Stimulated activated CD8-positive, alpha-beta memory T cell treated with anti-CD3 and anti-CD28 coated beads, Interleukin-15, amount 100 ng/mL, for 24 hours (primary cell): ENCODE data around the gene CYLD.

Source experiments
- DNase-seq: peaks from one replicate; pipeline ENCODE4 v3.0.0-alpha.2; 2020; ENCODE audit warnings: low read depth

Gene CYLD

GRCh38 chr16:50711862-50712559 lies 29.9 kb upstream of the CYLD start:
- no peak for DNase-seq

GRCh38 chr16:50712560-50712898 lies 29.4 kb upstream of the CYLD start:
- DNase-seq = no peak

DNA sequence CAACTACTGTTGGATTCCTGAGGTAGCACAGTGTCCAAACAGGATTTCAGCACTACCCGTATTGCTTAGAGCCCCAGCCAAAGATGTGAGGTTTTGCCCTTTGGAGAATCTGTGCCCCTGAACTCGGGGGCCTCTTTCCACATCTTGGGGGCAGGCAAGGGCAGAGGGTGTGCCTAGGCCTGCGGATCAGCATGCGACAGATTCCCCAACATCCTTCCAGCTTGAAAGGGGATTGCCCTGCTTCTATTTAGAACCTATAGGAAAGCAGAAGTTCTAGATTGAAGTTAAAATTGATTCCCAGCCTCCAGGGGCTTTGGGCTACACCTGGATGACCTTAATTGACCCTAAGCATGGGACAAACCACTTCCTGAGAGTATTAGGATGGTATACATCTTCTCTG lies 28.9 kb upstream of the CYLD start:
- no peak for DNase-seq

GRCh38 chr16:50717091-50717490 lies 24.8 kb upstream of the CYLD start:
- no peak for DNase-seq

DNA sequence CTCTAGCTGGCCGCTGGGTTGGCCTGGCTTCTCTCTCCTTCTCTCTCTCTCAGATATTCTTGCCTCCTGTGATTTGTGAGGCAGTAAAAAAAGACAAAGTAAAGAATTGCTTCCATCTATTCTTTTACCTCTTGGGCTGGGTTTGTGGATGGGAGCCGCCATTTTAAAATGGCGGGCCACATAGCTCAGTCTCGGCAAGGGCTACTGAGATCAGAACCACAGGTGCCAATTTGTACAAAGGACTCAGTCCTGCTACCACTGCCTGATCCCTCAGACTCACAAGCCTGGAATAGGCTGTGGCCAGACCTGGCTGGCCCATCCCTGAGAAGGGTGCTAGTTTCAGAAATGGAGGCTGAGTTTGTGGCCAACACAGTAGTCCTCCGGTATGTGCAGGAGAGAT lies 24.4 kb upstream of the CYLD start:
- no peak for DNase-seq

DNA sequence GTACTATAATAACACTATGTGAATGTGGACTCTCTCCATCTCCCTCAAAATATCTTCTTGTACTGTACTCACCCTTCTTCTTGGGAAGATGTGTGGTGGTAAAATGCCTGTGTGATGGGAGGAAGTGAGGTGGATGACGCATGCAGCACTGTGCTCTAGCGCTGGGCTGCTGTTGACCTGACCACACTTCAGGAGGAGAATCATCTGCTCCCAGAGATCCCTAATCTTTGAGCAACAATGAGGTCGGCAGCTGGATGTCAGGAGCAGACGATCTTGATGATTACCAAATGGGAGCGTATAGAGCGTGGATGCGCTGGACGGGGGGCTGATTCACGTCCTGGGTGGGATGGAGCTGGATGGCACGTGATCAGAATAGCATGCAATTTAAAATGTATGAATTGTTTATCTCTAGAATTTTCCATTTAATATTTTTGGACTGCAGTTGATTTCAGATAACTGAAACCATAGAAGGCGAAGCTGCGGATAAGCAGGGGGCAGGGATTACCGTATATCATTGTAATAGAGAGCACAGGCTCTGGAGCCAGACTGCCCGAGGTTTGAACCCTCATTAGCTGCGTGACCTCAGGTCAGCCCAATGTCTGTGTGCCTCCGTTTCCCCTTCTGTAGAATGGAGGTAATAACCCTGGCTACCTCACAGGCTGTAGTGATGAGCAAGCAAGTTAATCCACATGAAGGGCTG lies 23.7 kb upstream of the CYLD start:
- DNase-seq = no peak

DNA sequence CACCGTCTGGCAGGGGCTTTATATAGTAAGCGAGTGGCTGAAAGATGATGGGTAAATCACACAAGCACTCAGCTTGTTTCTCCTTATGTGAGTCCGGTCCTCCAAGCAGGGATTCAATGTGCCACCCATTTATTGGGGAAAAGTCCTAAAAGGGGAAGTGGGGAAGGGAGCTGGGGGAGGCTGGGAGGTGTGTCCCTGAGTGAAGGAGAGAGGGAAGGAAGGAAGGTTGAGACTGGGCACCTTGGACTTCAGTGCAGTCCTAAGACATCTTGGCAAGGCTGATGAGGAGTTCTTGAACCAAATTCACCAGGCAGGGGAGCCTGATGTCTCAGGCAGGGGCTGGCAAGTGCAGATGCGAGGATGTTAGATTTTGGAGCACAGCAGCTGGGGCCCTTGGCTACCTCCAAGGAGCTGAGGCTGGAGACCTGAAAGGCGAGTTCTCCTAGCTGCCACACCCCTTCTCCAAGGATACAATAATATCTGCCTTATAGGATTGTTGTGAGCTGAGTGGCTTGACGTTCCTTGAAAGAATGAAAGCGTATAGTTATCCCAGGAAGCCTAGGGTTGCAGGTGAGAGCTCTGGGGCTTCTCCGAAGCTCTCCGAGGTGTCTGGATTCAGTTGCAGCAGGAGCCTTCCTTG lies 23.0 kb upstream of the CYLD start:
- DNase-seq = no peak

DNA sequence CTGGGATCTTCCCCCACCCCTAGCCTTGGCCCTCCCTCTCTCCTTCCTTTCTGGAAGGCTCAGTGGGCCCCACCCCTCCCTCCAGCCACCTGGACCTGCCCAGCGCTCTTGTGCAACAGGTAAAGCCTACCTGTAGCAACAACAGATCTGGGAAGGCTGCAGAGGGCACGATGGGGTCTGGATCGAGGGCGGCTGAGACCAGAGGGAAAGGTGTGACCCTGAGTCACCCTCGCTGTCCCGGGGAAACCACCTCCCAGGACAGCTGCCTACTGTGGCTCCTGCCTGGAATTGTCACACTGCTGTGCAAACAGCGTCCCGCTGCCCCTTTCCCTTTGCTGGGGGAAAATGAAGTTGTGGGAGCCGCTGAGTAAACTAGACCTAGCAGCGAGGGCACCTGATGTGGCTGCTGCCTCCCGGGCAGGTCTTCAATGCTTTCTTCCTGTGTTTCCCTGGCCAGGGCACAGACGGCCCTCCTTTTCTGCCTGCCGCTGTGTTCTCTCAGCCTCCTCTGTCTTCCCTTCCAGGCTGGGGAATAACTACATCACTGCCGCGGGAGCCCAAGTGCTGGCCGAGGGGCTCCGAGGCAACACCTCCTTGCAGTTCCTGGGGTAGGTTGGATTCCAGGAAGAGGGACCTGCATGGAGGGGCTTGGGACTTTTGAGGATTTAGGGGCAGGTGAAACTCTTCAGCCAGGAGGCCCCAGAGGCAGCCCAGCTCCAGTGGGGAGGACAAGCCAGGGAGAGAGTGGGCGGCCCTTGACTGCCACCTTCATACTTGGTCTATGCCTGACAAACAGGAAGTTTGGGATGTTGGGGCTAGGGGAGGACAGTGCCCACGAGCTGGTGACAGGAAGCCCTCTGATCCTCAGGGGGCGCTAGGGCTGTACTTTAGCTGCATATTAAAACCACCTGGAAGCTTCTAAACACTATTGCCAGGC lies 22.2 kb upstream of the CYLD start:
- DNase-seq = no peak

- no peak for DNase-seq
Measured at GRCh38 chr16:50721549-50722404, 20.1 kb upstream of the CYLD start.

DNA sequence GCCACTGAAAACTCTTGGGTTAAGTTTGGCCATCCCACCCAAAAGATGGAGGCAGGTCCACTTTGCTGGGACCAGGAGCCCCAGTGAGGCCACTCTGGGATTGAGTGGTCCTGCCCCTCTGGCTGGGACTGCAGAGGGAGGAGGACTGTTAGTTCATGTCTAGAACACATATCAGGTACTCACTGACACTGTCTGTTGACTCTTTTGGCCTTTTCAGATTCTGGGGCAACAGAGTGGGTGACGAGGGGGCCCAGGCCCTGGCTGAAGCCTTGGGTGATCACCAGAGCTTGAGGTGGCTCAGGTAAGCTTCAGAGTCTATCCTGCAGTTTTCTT lies 19.5 kb upstream of the CYLD start:
- DNase-seq = no peak

- no peak for DNase-seq
Measured at GRCh38 chr16:50722960-50723359, 18.9 kb upstream of the CYLD start.

DNA sequence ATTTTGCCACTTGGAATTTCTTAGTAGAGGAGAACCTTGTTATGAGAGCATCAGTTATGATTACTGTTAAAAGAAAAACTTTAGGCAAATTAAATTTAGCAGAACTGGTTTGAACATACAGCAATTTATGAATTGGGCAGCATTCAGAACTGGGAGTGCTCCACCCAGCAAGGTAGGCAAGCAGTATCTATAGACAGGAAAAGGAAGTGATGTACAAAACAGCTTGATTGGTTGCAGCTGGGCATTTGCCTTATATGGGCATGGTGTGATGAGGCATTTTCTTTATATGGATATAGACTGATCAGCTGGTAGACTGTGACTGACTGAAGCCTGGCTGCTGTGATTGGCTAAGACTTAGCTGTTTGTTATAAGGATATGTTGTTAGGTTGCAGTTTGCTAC lies 17.6 kb upstream of the CYLD start:
- no peak for DNase-seq

GRCh38 chr16:50731130-50731988 lies 10.5 kb upstream of the CYLD start:
- no peak for DNase-seq

GRCh38 chr16:50731989-50732832 lies 9.7 kb upstream of the CYLD start:
- DNase-seq = no peak

DNA sequence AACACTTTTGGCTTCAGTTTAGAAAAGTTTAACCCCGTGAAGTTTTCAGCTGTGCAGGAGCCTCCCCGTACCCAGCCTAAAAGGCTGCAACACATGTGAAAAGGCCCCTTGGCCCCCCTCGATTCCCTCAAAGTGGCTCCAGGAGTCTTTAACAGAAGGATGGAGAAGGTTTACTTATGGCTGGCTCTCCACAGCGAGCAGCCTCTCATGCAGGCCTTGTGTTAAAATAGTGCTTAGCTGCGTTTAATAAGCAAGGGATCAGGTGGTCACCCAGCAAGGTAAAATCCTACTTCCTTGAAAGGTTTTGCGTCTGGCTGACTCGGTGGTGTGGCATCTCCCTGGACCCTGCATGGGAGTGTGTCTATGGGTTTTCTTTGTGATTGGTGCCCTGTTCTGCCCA lies 8.4 kb upstream of the CYLD start:
- DNase-seq = no peak

- no peak for DNase-seq
Measured at GRCh38 chr16:50735629-50736122, 6.2 kb upstream of the CYLD start.

DNA sequence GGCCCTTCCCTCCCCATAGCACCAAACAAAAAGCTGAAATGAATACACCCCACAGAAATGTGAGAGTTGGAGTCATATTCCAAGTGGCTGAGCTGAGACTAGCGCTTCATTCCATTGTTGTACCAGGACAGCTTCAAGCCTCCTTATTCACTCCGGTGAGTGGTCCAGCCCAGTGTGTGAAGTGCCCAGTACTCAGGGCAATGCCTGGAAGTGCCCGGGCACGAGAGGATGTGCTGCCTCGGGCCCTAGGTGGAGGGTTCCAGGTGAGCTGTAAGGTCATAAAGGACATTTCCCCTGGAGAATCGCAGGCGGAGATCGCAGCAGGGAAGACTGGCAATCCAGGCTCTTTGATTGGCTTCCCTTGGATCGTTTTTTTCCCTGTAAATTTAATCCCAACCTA lies 5.4 kb upstream of the CYLD start:
- no peak for DNase-seq

GRCh38 chr16:50737420-50737959 lies 4.4 kb upstream of the CYLD start:
- no peak for DNase-seq

DNA sequence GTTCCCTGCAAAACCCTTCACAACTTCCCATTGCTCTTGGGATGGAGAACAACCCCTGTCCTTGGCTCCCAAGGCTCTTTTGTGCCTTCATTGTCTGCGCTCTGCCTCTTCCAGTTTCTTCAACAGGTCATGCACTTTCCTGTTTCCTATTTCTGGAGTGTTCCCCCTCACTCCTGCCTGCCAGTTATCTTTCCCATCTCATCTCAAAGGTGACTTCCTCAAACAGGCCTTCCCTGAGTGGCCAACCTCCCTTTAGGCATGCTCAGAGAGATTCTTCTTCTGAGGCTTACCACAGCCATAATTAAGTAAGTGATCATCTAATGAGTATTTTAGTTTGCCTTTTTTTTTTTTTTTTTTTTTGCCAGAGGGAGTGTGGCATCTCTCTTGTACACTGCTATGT lies 2.9 kb upstream of the CYLD start:
- DNase-seq = no peak
